Measurements from ENCODE around the gene RPL7A.

DNA sequence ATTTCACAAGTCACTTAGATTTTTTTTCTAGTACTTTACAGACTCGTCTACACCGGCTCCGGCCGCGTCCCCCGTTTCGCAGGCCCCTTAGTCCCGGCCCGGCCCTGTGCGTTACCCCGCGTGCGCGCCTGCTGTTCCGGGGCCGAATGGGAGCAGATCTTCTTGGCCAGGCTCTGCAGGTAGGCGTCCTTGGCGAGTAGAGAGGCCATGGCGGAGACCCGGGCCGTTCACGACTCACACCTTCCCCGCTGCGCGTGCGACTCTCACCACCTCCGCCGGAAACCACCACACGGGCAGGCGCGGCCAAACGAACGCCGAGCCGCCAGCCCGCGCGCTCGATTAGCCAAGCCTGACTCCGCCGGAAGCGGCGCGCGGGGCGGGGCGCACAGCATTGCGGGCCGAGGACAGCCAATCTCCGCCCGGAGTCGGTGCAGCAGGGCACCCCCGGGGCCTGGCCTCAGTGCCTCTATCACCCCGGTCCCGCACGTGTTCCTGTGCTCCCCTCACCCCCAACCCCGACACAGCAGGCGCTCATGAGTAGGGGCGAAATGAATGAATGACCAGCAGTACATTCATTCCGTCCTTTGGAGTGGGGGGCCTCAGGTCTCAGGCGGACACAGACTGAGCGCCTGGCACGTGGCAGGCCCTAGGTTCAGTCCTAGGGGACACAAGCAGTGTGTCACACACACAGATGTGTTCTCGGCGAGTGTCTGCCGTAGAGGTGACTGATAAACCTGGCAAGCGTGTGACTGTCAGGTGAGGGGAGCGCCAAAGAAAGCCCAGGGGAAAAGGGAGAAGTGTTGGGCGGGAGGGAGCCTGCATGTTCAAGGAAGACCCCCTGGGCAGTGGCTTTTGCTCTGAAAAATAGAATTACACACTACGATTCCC, 11.8 kb upstream of the RPL7A start, which contains the start of gene SURF6:
- TF ChIP-seq, protein P1, sequence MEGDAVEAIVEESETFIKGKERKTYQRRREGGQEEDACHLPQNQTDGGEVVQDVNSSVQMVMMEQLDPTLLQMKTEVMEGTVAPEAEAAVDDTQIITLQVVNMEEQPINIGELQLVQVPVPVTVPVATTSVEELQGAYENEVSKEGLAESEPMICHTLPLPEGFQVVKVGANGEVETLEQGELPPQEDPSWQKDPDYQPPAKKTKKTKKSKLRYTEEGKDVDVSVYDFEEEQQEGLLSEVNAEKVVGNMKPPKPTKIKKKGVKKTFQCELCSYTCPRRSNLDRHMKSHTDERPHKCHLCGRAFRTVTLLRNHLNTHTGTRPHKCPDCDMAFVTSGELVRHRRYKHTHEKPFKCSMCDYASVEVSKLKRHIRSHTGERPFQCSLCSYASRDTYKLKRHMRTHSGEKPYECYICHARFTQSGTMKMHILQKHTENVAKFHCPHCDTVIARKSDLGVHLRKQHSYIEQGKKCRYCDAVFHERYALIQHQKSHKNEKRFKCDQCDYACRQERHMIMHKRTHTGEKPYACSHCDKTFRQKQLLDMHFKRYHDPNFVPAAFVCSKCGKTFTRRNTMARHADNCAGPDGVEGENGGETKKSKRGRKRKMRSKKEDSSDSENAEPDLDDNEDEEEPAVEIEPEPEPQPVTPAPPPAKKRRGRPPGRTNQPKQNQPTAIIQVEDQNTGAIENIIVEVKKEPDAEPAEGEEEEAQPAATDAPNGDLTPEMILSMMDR (conservative IDR thresholded peaks at IDR 0.05; ENCODE audit: low read length): no peak
- no peak for TF ChIP-seq EZH2phosphoT487 (IDR thresholded peaks at IDR 0.05; ENCODE audit: borderline replicate concordance)
